ENCODE data around the gene DNMT3A. TPM values are rescaled to one million over a fixed set of nuclear protein-coding genes. Genes with fewer than 3 reads are reported as not detected.

The DNMT3A gene
- total and polyA plus RNA-seq, 2 of the 8 experiments (the other 6 are each of a cell fraction or from before 2014, with no cell fraction given): 33.6 to 178 TPM

- no peak overlapping the region for H4K91ac ChIP-seq (replicated peaks; ENCODE audit: insufficient read length, low read length)
Measured at GRCh38 chr2:25292408-25292807, 49.3 kb downstream of the DNMT3A start.

More at GRCh38 chr2:25292408-25292807, 49.3 kb downstream of the DNMT3A start:
- no peak overlapping the region for H2BK12ac ChIP-seq (ENCODE audit: low read depth, low read length)
- H4K20me1 ChIP-seq (replicated peaks in 1 of 2; ENCODE audit: control insufficient read depth in 1 of 2, insufficient read depth in 2 of 2, low read length in 2 of 2): no peaks in the 10 kb centered on the region
- H3K79me1 ChIP-seq (ENCODE audit: low read depth, low read length): no peaks in the 10 kb centered on the region; the same call in 1 of the 2 replicates
- H3K56ac ChIP-seq (replicated peaks; ENCODE audit: insufficient read length, low read depth, low read length): no peak overlapping the region
- no peak overlapping the region for H3K23ac ChIP-seq (ENCODE audit: insufficient read length)
- H3K4ac ChIP-seq (replicated peaks; ENCODE audit: insufficient read length, low read depth, low read length): no peak overlapping the region
- H3K9ac ChIP-seq (replicated peaks in 1 of 4; ENCODE audit: extremely low read depth in 1 of 4, low read depth in 3 of 4, low read length in 3 of 4): no peak overlapping the region
- H4K8ac ChIP-seq (ENCODE audit: extremely low read depth, insufficient read depth, low read length): no peak overlapping the region
- H3K4me3 ChIP-seq (ENCODE audit: extremely low read depth in 1 of 4, insufficient read depth in 2 of 4, low read depth in 3 of 4, low read length in 4 of 4): no peak overlapping the region
- no peak overlapping the region for H2BK5ac ChIP-seq (ENCODE audit: low read depth, low read length)
- 85% methylated on average over 4 of the region's 4 CpGs; no CpG with 5 or more reads in 1 of the 2 experiments for WGBS, 2 experiments (ENCODE audit: extremely low coverage in 1 of 2, insufficient coverage in 1 of 2, insufficient read length in 1 of 2, insufficient replicate concordance in 2 of 2, low coverage in 1 of 2, low lambda C conversion rate in 2 of 2, missing lambda C conversion rate in 1 of 2)
- no peak overlapping the region for H3K4me2 ChIP-seq (ENCODE audit: insufficient read depth in 1 of 2, low read depth in 2 of 2, low read length in 2 of 2)
- POLR2A ChIA-PET (ENCODE audit: partially characterized antibody): interaction anchor here (0.6 kb wide), 1 partner anchor 13 kb away, joined by 3 read pairs; no protein-coding TSS in a partner anchor
- no peaks in the 10 kb centered on the region for H3K79me2 ChIP-seq (ENCODE audit: control insufficient read depth in 1 of 2, insufficient read depth in 2 of 2, low read length in 2 of 2)
- TF ChIP-seq CREB1 (IDR thresholded peaks at IDR 0.05) (no peak), ATF3 (IDR thresholded peaks at IDR 0.05; ENCODE audit: insufficient read depth, low read depth, low read length) (no peak), HDAC6 (IDR thresholded peaks at IDR 0.05; ENCODE audit: low read depth, low read length) (no peak), POU5F1 (IDR thresholded peaks at IDR 0.05; ENCODE audit: low read depth, low read length) (no peak)
- TF ChIP-seq, protein P1, sequence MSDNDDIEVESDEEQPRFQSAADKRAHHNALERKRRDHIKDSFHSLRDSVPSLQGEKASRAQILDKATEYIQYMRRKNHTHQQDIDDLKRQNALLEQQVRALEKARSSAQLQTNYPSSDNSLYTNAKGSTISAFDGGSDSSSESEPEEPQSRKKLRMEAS (IDR thresholded peaks at IDR 0.05): no peak
- H3K4me1 ChIP-seq (replicated peaks in 1 of 4; ENCODE audit: control insufficient read depth in 3 of 4, insufficient read depth in 4 of 4, low read length in 3 of 4): peaks cover 0 to 7% (median 6%) of the 10 kb centered on the region in 4 experiments; a peak in 5 of 7 replicates
- CTCF ChIA-PET (ENCODE audit: partially characterized antibody): interaction anchor here (0.6 to 4.7 kb wide), 9 partner anchors 10 to 592 kb away, joined by 3 to 24 read pairs (median 6); no protein-coding TSS in a partner anchor
- no peaks in the 10 kb centered on the region for H3K27me3 ChIP-seq (replicated peaks in 1 of 4; ENCODE audit: control insufficient read depth in 3 of 4, extremely low read depth in 1 of 4, insufficient read depth in 3 of 4, low read length in 3 of 4)
- no peak overlapping the region for H2AK5ac ChIP-seq (ENCODE audit: low read depth, low read length)
- H2AFZ ChIP-seq (ENCODE audit: low read length): no peak overlapping the region
- no peak overlapping the region for H3K14ac ChIP-seq (ENCODE audit: insufficient read length)
- H3K27ac ChIP-seq (ENCODE audit: low read depth, low read length): no peak overlapping the region
- no peaks in the 10 kb centered on the region for H3K36me3 ChIP-seq (ENCODE audit: control insufficient read depth in 2 of 4, insufficient read depth in 4 of 4, low read length in 3 of 4)
- H3K9me3 ChIP-seq (ENCODE audit: insufficient read depth in 2 of 2, low read depth in 1 of 2, low read length in 1 of 2): no peaks in the 10 kb centered on the region
- no peak overlapping the region for H2BK120ac ChIP-seq (replicated peaks; ENCODE audit: low read depth, low read length)
- H4K5ac ChIP-seq (ENCODE audit: insufficient read length, low read depth, low read length): no peak overlapping the region
- no peak for DNase-seq (ENCODE audit: low read depth in 1 of 2, low spot score in 2 of 2)
- H2BK20ac ChIP-seq (ENCODE audit: low read length): no peak overlapping the region
- no peak overlapping the region for H2BK15ac ChIP-seq (ENCODE audit: low read length)
- no peaks in the 10 kb centered on the region for H3K23me2 ChIP-seq (ENCODE audit: low read depth, low read length)
- H3K18ac ChIP-seq (ENCODE audit: extremely low read depth, low read length): no peak overlapping the region
- FAIRE-seq: no peak
